ENCODE data around the gene RAB44.
"Not testable (repeated sequence)": the region's sequence is repeated elsewhere in the genome, so short reads cannot be mapped to it uniquely, and the experiment has no call there.

The RAB44 gene

GRCh38 chr6:36722365-36722764 lies 24.7 kb downstream of the RAB44 start:
- DNase-seq (ENCODE audit: low read depth) = no peak
- H3K4me3 ChIP-seq (ENCODE audit: control insufficient read depth, low read depth, low read length) = no peak overlapping the region
- no peak for TF ChIP-seq CTCF (conservative IDR thresholded peaks at IDR 0.05; ENCODE audit: control insufficient read depth, insufficient read depth, low read depth, low read length)

- no peak overlapping the region for H3K4me3 ChIP-seq (ENCODE audit: control insufficient read depth, low read depth, low read length)
- TF ChIP-seq CTCF (conservative IDR thresholded peaks at IDR 0.05; ENCODE audit: control insufficient read depth, insufficient read depth, low read depth, low read length) = no peak
- no peak for DNase-seq (ENCODE audit: low read depth)
Observed at GRCh38 chr6:36722879-36723278, 25.3 kb downstream of the RAB44 start.

- not testable (repeated sequence) for H3K4me3 ChIP-seq (ENCODE audit: control insufficient read depth, low read depth, low read length); DNase-seq (ENCODE audit: low read depth)
Observed at GRCh38 chr6:36723992-36724391, 26.4 kb downstream of the RAB44 start.

GRCh38 chr6:36724514-36725390 lies 27.1 kb downstream of the RAB44 start:
- peak; percentile 72 for TF ChIP-seq CTCF (conservative IDR thresholded peaks at IDR 0.05; ENCODE audit: control insufficient read depth, insufficient read depth, low read depth, low read length)
- peak; percentile 70 for DNase-seq (ENCODE audit: low read depth)
- H3K4me3 ChIP-seq (ENCODE audit: control insufficient read depth, low read depth, low read length) = no peak overlapping the region

- no peak for DNase-seq (ENCODE audit: low read depth)
- TF ChIP-seq CTCF (conservative IDR thresholded peaks at IDR 0.05; ENCODE audit: control insufficient read depth, insufficient read depth, low read depth, low read length) = no peak
- no peak overlapping the region for H3K4me3 ChIP-seq (ENCODE audit: control insufficient read depth, low read depth, low read length)
Observed at GRCh38 chr6:36725581-36725980, 28.0 kb downstream of the RAB44 start.

GRCh38 chr6:36727505-36728021 lies 29.9 kb downstream of the RAB44 start:
- H3K4me3 ChIP-seq (ENCODE audit: control insufficient read depth, low read depth, low read length) = no peak overlapping the region
- DNase-seq (ENCODE audit: low read depth) = peak; percentile 37
- TF ChIP-seq CTCF (conservative IDR thresholded peaks at IDR 0.05; ENCODE audit: control insufficient read depth, insufficient read depth, low read depth, low read length) = no peak

GRCh38 chr6:36728289-36729160 lies 30.9 kb downstream of the RAB44 start:
- no peak for TF ChIP-seq CTCF (conservative IDR thresholded peaks at IDR 0.05; ENCODE audit: control insufficient read depth, insufficient read depth, low read depth, low read length)
- DNase-seq (ENCODE audit: low read depth) = no peak
- no peak overlapping the region for H3K4me3 ChIP-seq (ENCODE audit: control insufficient read depth, low read depth, low read length)

Data from fibroblast of mammary gland (primary cell).